ENCODE measurements around the gene FBLN2. TPM values are rescaled to one million over a fixed set of nuclear protein-coding genes. Genes with fewer than 3 reads are reported as not detected.

FBLN2 gene
- total and polyA plus RNA-seq, 2 of the 4 experiments (the other 2 are of a cell fraction) = 11.8 to 60.8 TPM

GRCh38 chr3:13578251-13578650 is 29.3 kb downstream of the FBLN2 start:
- TF ChIP-seq SMC3 (IDR thresholded peaks at IDR 0.05; ENCODE audit: low read depth, low read length) = no peak
- TF ChIP-seq, protein P1, sequence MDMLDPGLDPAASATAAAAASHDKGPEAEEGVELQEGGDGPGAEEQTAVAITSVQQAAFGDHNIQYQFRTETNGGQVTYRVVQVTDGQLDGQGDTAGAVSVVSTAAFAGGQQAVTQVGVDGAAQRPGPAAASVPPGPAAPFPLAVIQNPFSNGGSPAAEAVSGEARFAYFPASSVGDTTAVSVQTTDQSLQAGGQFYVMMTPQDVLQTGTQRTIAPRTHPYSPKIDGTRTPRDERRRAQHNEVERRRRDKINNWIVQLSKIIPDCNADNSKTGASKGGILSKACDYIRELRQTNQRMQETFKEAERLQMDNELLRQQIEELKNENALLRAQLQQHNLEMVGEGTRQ (IDR thresholded peaks at IDR 0.05; ENCODE audit: low read depth, low read length) = no peak
- no peak for TF ChIP-seq ELK1 (IDR thresholded peaks at IDR 0.05; ENCODE audit: borderline replicate concordance, low read depth, low read length)
- no peak for TF ChIP-seq CHD1 (IDR thresholded peaks at IDR 0.05; ENCODE audit: low read depth, low read length)
- TF ChIP-seq MAFK (IDR thresholded peaks at IDR 0.05; ENCODE audit: low read depth, low read length) = no peak
- no peak for TF ChIP-seq CEBPB (IDR thresholded peaks at IDR 0.05; ENCODE audit: low read depth, low read length)
- TF ChIP-seq POLR2A (IDR thresholded peaks at IDR 0.05; ENCODE audit: low read depth, low read length) = no peak
- TF ChIP-seq NFE2L2 (IDR thresholded peaks at IDR 0.05; ENCODE audit: low read depth, low read length) = no peak
- no peak for TF ChIP-seq RAD21 (IDR thresholded peaks at IDR 0.05; ENCODE audit: low read length)
- no peak for TF ChIP-seq RCOR1 (IDR thresholded peaks at IDR 0.05; ENCODE audit: insufficient replicate concordance, low read length)
- no peak for TF ChIP-seq MXI1 (IDR thresholded peaks at IDR 0.05; ENCODE audit: borderline replicate concordance, low read depth, low read length)
- no peak for TF ChIP-seq CTCF (conservative IDR thresholded peaks at IDR 0.05; ENCODE audit: low read depth, low read length)
- TF ChIP-seq MAZ (IDR thresholded peaks at IDR 0.05; ENCODE audit: borderline replicate concordance, low read depth, low read length) = no peak
- no peak for TF ChIP-seq FOS (IDR thresholded peaks at IDR 0.05; ENCODE audit: low read depth, low read length)
- in situ Hi-C loops (cut with MboI; ENCODE audit: low sequenced_read_pairs) = no loop called here
- no peak for ATAC-seq (ENCODE audit: low read depth)

More at GRCh38 chr3:13578251-13578650, 29.3 kb downstream of the FBLN2 start:
- Histone ChIP-seq H2BK15ac (ENCODE audit: low read depth, low read length) (no peak overlapping the region), H3K4me1 (ENCODE audit: control insufficient read depth, insufficient read depth, low read length) (0 out of 2 replicates have a peak, but pooled peaks cover 1% of the 10 kb centered on the region), H4K20me1 (ENCODE audit: insufficient read depth, low read length) (no peaks in the 10 kb centered on the region), H3K18ac (ENCODE audit: low read depth, low read length) (no peak overlapping the region), H4K8ac (ENCODE audit: low read depth in 2 of 2, low read length in 2 of 2) (no peak overlapping the region), H3K9ac (ENCODE audit: low read depth, low read length) (no peak overlapping the region), H2AK5ac (ENCODE audit: low read depth, low read length) (no peak overlapping the region), H2BK120ac (ENCODE audit: low read depth, low read length) (no peak overlapping the region), H3K27ac (ENCODE audit: insufficient read depth, low read length) (no peak overlapping the region), H3K56ac (ENCODE audit: extremely low read depth, insufficient read depth, low read length) (no peak overlapping the region), H3K4ac (ENCODE audit: low read depth, low read length) (no peak overlapping the region), H4K91ac (ENCODE audit: insufficient read depth, low read depth, low read length) (no peak overlapping the region), H2AFZ (replicated peaks; ENCODE audit: low read length, poor library complexity) (no peak overlapping the region), H3K27me3 (ENCODE audit: control insufficient read depth, insufficient read depth, low read length) (no peaks in the 10 kb centered on the region), H2BK20ac (ENCODE audit: low read depth, low read length) (no peak overlapping the region), H3K36me3 (ENCODE audit: control insufficient read depth, insufficient read depth, low read length) (no peaks in the 10 kb centered on the region), H3K9me3 (ENCODE audit: control insufficient read depth, insufficient read depth, low read length) (no peaks in the 10 kb centered on the region), H3K79me1 (ENCODE audit: low read depth in 1 of 2, low read length in 2 of 2) (no peaks in the 10 kb centered on the region), H3K23ac (ENCODE audit: low read depth, low read length) (no peak overlapping the region), H3K4me3 (ENCODE audit: insufficient read depth, low read depth, low read length) (no peak overlapping the region), H3K4me2 (ENCODE audit: low read depth, low read length) (no peak overlapping the region), H3K14ac (replicated peaks; ENCODE audit: low read depth, low read length) (no peak overlapping the region), H4K5ac (ENCODE audit: low read depth, low read length) (no peak overlapping the region), H3K9me1 (ENCODE audit: insufficient read depth, low read length) (no peaks in the 10 kb centered on the region), H2AK9ac (replicated peaks; ENCODE audit: low read depth, low read length, poor library complexity) (no peak overlapping the region), H2BK5ac (ENCODE audit: low read depth, low read length, poor library complexity, severe bottlenecking) (no peak overlapping the region)
- no TSS peak for BruUV-seq (replicated peaks)
- ChIA-PET POLR2A (ENCODE audit: unreplicated experiment) (no interaction called here), CTCF (no interaction called here)
- DNase-seq = no peak
- WGBS, 2 experiments (ENCODE audit: extremely low coverage in 2 of 2, insufficient read length in 1 of 2) = no CpG with 5 or more reads among the region's 2 CpGs
- intact Hi-C loops (cut with micrococcal nuclease) (loop anchor here (1.0 to 10.0 kb wide), 2 partner anchors 22 to 67 kb away; no protein-coding TSS in a partner anchor), dilution Hi-C loops (cut with HindIII; ENCODE audit: low sequenced_read_pairs, unreplicated experiment) (no loop called here)

Data from IMR-90 (cell line).